ENCODE results near the gene FCER1A.

The FCER1A gene

DNA sequence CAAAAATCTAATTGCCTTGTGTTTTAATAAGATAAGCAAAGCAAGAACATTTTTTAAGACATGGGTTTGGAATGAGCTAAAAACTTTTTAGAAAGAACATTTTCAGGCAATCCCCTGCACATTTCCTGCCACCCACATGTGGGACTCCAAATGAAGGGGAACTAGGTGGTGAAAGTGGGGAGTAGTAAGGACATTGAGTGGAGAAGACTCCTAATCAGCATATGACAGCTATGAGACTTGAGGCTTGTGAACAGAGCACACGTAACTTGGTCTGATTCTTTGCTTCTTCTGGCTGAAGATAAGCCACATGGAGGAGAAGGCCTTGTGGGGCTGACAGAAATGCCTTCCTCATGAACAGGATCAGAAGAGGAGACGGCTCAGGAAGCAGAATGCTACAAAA, 50.3 kb downstream of the FCER1A start:
- no peak for DNase-seq (ENCODE audit: low read depth)

All from non-pigmented ciliary epithelial cell (primary cell).